ENCODE results near the gene RBM24.

The RBM24 gene

DNA sequence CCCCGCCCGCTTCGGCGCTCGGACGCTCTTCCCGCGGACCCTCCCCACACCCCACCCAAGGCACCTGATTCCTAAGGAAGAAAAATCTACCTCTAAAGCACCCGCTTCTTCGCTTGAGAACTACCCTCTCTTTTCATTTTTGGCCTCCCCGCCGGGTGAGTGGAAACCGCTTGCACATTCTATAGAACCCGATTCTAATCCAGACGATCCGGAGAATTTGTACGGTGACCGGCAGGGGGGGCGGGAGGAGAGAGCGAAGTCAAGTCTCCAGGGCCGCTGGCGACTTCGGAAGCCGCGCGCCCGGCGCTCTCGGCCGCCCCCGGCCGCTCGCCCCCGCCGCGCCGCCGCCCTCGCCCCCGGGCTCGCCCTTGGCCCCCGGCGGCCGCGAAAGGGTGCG lies at the start of gene RBM24:
TSS of gene RBM24 (plus strand) at position 262 of the 397 bp plus-strand sequence. CDS start 221 bp downstream, outside the sequence.
- TF ChIP-seq ZFX (IDR thresholded peaks at IDR 0.05), result no peak
- TF ChIP-seq, protein P1, sequence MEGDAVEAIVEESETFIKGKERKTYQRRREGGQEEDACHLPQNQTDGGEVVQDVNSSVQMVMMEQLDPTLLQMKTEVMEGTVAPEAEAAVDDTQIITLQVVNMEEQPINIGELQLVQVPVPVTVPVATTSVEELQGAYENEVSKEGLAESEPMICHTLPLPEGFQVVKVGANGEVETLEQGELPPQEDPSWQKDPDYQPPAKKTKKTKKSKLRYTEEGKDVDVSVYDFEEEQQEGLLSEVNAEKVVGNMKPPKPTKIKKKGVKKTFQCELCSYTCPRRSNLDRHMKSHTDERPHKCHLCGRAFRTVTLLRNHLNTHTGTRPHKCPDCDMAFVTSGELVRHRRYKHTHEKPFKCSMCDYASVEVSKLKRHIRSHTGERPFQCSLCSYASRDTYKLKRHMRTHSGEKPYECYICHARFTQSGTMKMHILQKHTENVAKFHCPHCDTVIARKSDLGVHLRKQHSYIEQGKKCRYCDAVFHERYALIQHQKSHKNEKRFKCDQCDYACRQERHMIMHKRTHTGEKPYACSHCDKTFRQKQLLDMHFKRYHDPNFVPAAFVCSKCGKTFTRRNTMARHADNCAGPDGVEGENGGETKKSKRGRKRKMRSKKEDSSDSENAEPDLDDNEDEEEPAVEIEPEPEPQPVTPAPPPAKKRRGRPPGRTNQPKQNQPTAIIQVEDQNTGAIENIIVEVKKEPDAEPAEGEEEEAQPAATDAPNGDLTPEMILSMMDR (conservative IDR thresholded peaks at IDR 0.05), result peak; percentile 73
- H3K27ac ChIP-seq, result peak within 1 kb of the TSS; percentile 82

DNA sequence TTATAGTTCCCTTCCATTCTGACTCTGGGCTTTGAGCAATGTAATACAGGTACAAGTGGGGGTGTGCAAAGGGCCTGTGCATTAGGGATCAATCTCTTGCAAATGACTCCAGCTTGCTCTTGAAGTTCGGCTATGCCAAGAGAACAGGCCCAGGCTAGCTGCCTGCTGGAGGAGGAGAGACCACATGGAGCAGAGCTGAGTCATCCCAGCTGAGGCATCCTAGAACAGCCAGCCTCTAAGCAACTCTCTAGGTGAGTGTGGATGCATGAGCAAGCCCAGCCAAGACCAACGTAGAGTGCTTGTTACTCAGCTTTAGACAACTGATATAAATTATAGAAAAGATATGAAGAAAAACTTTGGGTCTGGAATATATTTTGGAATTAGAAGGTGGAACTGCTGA lies 47.6 kb upstream of the RBM24 start:
- H3K27ac ChIP-seq, result no peak overlapping the region
- TF ChIP-seq ZFX (IDR thresholded peaks at IDR 0.05), result no peak
- TF ChIP-seq, protein P1 (conservative IDR thresholded peaks at IDR 0.05), result no peak

DNA sequence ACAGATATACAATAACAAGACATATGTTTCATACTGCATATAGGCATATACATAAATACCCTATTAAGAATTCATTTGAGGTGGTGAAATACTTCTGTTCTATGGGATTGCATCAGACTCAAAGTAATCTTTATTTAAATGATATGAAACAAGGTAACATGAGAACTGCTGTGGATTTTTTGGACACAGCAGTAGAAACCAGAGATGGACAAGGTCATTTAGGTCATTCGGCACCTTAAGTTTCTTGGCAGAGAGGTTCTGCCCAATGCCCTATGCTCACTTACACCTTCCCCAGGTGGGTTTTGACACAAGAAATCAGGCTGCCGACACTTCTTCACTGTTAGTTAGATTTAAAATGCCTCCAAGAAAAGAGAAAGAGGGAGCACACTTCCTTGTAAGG lies 43.9 kb upstream of the RBM24 start:
- TF ChIP-seq, protein P1 (conservative IDR thresholded peaks at IDR 0.05), result no peak
- no peak for TF ChIP-seq ZFX (IDR thresholded peaks at IDR 0.05)
- no peak overlapping the region for H3K27ac ChIP-seq

DNA sequence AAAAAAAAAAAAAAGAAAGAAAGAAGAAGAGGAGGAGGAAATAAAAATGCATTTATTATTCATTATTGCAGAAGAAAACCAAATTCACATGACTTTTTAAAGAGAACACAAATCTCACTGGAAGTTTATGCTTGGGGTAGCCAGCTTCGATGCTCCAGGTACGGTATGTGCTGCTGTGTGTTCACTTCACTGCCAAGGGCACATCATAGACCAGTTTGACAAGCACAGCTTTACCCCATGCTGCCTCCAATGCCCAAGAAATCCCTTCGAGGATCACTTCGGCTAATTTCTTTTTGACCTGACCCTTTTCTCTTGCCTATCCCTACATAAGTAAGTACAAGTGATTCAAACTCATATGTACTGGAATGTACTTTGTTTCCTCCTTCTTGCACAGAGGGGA lies 41.9 kb upstream of the RBM24 start:
- no peak overlapping the region for H3K27ac ChIP-seq
- TF ChIP-seq, protein P1 (conservative IDR thresholded peaks at IDR 0.05), result no peak
- TF ChIP-seq ZFX (IDR thresholded peaks at IDR 0.05), result no peak

DNA sequence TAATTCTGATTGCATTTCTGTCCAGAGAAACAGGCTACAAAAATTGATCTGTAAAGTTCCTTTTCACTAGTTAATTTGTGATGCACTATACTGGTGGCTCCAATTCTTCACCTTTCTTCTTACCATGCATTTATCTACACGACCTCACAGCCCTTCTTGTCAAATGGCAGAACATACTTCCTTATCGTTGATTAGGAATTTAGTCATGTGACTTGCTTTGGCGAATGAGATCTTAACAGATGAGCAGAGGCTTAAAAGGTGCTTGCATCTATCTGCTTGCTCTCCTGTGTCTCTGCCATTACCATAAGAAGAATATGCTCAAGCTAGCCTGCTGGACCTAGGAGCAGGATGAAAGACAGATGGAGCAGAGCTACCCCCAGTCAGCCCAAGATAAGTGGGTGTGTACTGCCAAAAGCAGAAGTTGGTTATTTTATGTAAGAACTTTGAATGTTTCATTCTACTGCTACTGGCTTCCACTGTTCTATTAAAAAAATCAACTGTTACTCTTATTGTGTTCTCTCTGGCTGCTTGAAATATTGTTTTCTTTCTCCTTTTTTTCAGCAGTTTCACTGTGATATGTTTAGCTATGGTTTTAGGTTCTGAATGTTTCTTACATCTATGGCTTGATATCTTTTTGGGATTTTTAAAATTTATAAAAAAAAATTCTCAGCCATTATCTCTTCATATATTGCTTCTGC lies 40.2 kb upstream of the RBM24 start:
- TF ChIP-seq ZFX (IDR thresholded peaks at IDR 0.05), result no peak
- TF ChIP-seq, protein P1 (conservative IDR thresholded peaks at IDR 0.05), result no peak
- no peak overlapping the region for H3K27ac ChIP-seq

DNA sequence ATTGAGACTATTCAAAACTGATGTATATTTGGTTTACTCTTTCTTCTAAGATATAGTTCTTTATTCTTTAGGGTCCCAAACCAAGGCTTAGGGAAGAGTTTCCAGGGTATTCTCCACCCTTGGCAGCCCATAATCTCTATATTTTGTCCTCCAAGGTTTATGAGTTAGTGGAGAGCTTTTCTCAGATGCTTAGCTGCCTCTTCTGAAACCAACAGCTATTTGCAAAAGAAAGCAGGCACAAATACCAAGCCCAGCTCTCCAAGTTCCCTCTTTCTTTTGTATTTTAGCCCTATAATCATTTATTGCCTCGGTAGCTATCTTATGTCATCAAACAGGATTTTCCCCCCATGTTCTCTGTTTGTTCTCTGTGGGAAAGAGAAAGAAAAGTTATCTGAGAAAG lies 39.1 kb upstream of the RBM24 start:
- no peak overlapping the region for H3K27ac ChIP-seq
- no peak for TF ChIP-seq ZFX (IDR thresholded peaks at IDR 0.05)
- TF ChIP-seq, protein P1 (conservative IDR thresholded peaks at IDR 0.05), result no peak

DNA sequence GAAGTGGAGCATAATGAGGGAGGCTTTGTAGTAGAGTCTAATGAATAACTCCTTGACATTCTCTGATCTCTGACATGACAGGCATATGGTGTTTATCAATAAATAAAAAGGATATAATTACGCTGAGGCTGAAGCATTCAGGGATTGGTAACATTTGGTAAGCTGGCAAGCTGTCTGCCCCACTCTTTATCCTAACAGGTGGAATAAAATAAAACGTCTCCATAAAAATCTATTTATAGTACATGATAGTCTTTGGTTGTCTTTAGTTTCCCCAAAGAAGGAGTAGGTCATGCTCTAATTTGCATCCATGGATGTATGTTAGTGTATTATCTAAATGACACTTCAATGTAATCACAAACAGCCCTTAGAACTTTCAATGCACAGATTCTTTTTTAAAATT lies 30.9 kb upstream of the RBM24 start:
- no peak for TF ChIP-seq ZFX (IDR thresholded peaks at IDR 0.05)
- TF ChIP-seq, protein P1 (conservative IDR thresholded peaks at IDR 0.05), result no peak
- no peak overlapping the region for H3K27ac ChIP-seq
